ENCODE measurements around the gene ANKRD39.

The ANKRD39 gene

GRCh38 chr2:96874198-96874831 is 16.5 kb upstream of the ANKRD39 start:
- Histone ChIP-seq H3K4me1 (ENCODE audit: low read depth, poor library complexity, severe bottlenecking) (peaks cover 6% of the 10 kb centered on the region), H4K20me1 (ENCODE audit: insufficient read depth) (no peaks in the 10 kb centered on the region), H3K27ac (no peak overlapping the region), H3K9ac (no peak overlapping the region), H3K27me3 (ENCODE audit: insufficient read depth, low read depth) (no peaks in the 10 kb centered on the region), H2AFZ (ENCODE audit: low read depth) (no peak overlapping the region), H3K4me3 (IDR thresholded peaks at IDR 0.05; ENCODE audit: insufficient read depth, low read depth, low read length) (no peak overlapping the region), H3K79me2 (ENCODE audit: insufficient read depth, low read depth) (no peaks in the 10 kb centered on the region), H3K36me3 (ENCODE audit: insufficient read depth) (no peaks in the 10 kb centered on the region), H3K4me2 (no peak overlapping the region)
- TF ChIP-seq, protein P1, sequence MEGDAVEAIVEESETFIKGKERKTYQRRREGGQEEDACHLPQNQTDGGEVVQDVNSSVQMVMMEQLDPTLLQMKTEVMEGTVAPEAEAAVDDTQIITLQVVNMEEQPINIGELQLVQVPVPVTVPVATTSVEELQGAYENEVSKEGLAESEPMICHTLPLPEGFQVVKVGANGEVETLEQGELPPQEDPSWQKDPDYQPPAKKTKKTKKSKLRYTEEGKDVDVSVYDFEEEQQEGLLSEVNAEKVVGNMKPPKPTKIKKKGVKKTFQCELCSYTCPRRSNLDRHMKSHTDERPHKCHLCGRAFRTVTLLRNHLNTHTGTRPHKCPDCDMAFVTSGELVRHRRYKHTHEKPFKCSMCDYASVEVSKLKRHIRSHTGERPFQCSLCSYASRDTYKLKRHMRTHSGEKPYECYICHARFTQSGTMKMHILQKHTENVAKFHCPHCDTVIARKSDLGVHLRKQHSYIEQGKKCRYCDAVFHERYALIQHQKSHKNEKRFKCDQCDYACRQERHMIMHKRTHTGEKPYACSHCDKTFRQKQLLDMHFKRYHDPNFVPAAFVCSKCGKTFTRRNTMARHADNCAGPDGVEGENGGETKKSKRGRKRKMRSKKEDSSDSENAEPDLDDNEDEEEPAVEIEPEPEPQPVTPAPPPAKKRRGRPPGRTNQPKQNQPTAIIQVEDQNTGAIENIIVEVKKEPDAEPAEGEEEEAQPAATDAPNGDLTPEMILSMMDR (conservative IDR thresholded peaks at IDR 0.05; ENCODE audit: low read depth, low read length): no peak

GRCh38 chr2:96873651-96874096 is 15.9 kb upstream of the ANKRD39 start:
- Histone ChIP-seq H3K4me3 (IDR thresholded peaks at IDR 0.05; ENCODE audit: insufficient read depth, low read depth, low read length) (no peak overlapping the region), H3K9ac (no peak overlapping the region), H3K36me3 (ENCODE audit: insufficient read depth) (no peaks in the 10 kb centered on the region), H3K79me2 (ENCODE audit: insufficient read depth, low read depth) (no peaks in the 10 kb centered on the region), H2AFZ (ENCODE audit: low read depth) (no peak overlapping the region), H3K27ac (no peak overlapping the region), H4K20me1 (ENCODE audit: insufficient read depth) (no peaks in the 10 kb centered on the region), H3K27me3 (ENCODE audit: insufficient read depth, low read depth) (no peaks in the 10 kb centered on the region), H3K4me2 (no peak overlapping the region), H3K4me1 (ENCODE audit: low read depth, poor library complexity, severe bottlenecking) (peaks cover 6% of the 10 kb centered on the region)
- TF ChIP-seq, protein P1 (conservative IDR thresholded peaks at IDR 0.05; ENCODE audit: low read depth, low read length): no peak

DNA sequence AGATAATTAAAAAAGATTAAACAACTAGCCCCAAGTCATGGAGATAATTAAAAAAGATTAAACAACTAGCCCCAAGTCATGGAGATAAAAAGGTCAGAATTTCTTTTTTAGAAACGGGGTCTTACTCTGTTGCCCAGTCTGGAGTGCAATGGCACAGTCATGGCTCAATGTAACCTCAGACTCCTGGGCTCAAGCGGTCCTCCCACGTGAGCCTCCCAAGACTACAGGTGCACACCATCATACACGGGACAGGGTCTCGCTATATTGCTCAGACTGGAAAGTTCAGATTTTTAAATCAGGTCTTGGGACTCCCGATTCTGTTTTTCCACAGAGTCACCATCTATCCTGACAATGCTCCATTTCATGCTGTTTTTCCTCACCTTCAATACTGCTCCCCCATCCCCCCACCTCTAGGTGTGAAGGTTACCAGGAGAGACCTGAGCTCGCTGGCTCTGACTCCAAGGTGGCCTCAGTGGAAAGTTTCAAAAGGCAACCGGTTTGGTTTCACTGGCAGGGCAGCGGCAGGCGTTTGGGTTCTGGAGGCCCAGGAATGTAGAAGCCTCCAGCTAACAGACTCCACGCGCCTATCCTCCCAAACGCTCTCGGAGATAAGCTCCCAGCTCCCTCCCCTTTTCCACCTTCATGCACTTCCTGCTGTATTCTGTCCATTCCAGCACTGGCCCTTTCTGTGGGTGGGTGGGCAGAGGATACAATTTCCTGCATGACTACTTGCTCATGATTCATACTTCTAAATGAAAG is 15.0 kb upstream of the ANKRD39 start:
- H3K27me3 ChIP-seq (ENCODE audit: insufficient read depth, low read depth): no peaks in the 10 kb centered on the region
- H3K4me2 ChIP-seq: no peak overlapping the region
- peaks cover 5% of the 10 kb centered on the region; the same call in 1 of the 2 replicates for H3K79me2 ChIP-seq (ENCODE audit: insufficient read depth, low read depth)
- H3K27ac ChIP-seq: no peak overlapping the region
- no peak overlapping the region for H3K9ac ChIP-seq
- H4K20me1 ChIP-seq (ENCODE audit: insufficient read depth): no peaks in the 10 kb centered on the region
- peaks cover 6% of the 10 kb centered on the region for H3K4me1 ChIP-seq (ENCODE audit: low read depth, poor library complexity, severe bottlenecking)
- H3K4me3 ChIP-seq (IDR thresholded peaks at IDR 0.05; ENCODE audit: insufficient read depth, low read depth, low read length): no peak overlapping the region
- H2AFZ ChIP-seq (ENCODE audit: low read depth): no peak overlapping the region
- H3K36me3 ChIP-seq (ENCODE audit: insufficient read depth): no peaks in the 10 kb centered on the region
- TF ChIP-seq, protein P1 (conservative IDR thresholded peaks at IDR 0.05; ENCODE audit: low read depth, low read length): no peak

DNA sequence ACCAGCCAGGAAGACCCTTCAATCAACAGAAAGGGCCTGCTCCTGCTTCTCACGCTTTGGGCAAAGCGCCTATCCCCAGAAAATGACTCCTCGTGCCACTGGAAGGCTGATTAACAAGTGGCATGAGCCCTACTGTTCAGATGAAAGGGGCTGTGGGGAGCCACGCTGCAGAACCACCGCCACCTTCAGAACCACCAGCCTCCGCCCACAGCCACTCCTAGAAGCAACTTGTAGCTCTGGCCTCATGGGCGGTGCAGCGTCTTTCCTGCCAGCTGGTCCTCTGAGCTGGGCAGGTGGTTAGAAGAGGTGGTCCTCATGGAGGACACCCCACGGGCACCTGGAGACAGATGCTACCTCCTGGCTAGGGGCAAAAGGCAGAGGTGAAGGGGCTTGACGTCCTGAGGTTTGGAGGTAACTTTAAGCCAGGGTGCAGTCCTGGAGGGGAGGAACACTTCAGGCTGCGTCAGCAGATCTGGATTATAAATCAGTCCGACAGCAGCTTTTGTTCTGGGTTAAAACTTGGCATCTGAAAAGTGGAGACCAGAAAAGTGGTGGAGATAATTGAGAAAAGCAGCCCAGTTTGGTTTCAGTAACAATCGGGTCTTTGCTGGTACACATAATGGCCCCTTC is 12.9 kb upstream of the ANKRD39 start:
- H3K79me2 ChIP-seq (ENCODE audit: insufficient read depth, low read depth): peaks cover 5% of the 10 kb centered on the region; the same call in 1 of the 2 replicates
- H3K27ac ChIP-seq: no peak overlapping the region
- H4K20me1 ChIP-seq (ENCODE audit: insufficient read depth): no peaks in the 10 kb centered on the region
- H3K36me3 ChIP-seq (ENCODE audit: insufficient read depth): no peaks in the 10 kb centered on the region
- no peaks in the 10 kb centered on the region for H3K4me1 ChIP-seq (ENCODE audit: low read depth, poor library complexity, severe bottlenecking)
- no peak overlapping the region for H3K4me2 ChIP-seq
- TF ChIP-seq, protein P1 (conservative IDR thresholded peaks at IDR 0.05; ENCODE audit: low read depth, low read length): no peak
- no peak overlapping the region for H3K4me3 ChIP-seq (IDR thresholded peaks at IDR 0.05; ENCODE audit: insufficient read depth, low read depth, low read length)
- H2AFZ ChIP-seq (ENCODE audit: low read depth): no peak overlapping the region
- no peak overlapping the region for H3K9ac ChIP-seq
- H3K27me3 ChIP-seq (ENCODE audit: insufficient read depth, low read depth): no peaks in the 10 kb centered on the region
